Measurements from ENCODE around the gene PAFAH1B1. TPM values are rescaled to one million over a fixed set of nuclear protein-coding genes. Genes with fewer than 3 reads are reported as not detected.
A peak's percentile ranks its signal among the peaks of the same experiment; 100 is the strongest.

Gene PAFAH1B1
- total RNA-seq, 1 donor from 2014 or later = 138 TPM

GRCh38 chr17:2594722-2595599 lies 1.5 kb downstream of the PAFAH1B1 start:
- Mint-ChIP-seq H3K27ac (peak overlapping the region; percentile 89), H3K4me3 (peak overlapping the region; percentile 94), H3K36me3 (ENCODE audit: low read depth) (peaks cover 11% of the 10 kb centered on the region), H3K27me3 (no peaks in the 10 kb centered on the region), H3K4me1 (peaks cover 46% of the 10 kb centered on the region), H3K9me3 (no peaks in the 10 kb centered on the region)
- ChIA-PET CTCF (no interaction called here), POLR2A (interaction anchor here (0.5 to 2.5 kb wide), 5 partner anchors 14 to 1548 kb away, joined by 3 to 13 read pairs (median 4); partner anchors contain the start of genes CYB5D2, METTL16 and ZZEF1)
- intact Hi-C loops (cut with micrococcal nuclease) = loop anchor here (1.0 to 5.0 kb wide), 4 partner anchors 29 to 407 kb away; partner anchors contain the start of genes METTL16 and SGSM2
- ATAC-seq (ENCODE audit: low read depth) (no peak), DNase-seq (no peak)
- TF ChIP-seq, protein P1, sequence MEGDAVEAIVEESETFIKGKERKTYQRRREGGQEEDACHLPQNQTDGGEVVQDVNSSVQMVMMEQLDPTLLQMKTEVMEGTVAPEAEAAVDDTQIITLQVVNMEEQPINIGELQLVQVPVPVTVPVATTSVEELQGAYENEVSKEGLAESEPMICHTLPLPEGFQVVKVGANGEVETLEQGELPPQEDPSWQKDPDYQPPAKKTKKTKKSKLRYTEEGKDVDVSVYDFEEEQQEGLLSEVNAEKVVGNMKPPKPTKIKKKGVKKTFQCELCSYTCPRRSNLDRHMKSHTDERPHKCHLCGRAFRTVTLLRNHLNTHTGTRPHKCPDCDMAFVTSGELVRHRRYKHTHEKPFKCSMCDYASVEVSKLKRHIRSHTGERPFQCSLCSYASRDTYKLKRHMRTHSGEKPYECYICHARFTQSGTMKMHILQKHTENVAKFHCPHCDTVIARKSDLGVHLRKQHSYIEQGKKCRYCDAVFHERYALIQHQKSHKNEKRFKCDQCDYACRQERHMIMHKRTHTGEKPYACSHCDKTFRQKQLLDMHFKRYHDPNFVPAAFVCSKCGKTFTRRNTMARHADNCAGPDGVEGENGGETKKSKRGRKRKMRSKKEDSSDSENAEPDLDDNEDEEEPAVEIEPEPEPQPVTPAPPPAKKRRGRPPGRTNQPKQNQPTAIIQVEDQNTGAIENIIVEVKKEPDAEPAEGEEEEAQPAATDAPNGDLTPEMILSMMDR (IDR thresholded peaks at IDR 0.05) = no peak

DNA sequence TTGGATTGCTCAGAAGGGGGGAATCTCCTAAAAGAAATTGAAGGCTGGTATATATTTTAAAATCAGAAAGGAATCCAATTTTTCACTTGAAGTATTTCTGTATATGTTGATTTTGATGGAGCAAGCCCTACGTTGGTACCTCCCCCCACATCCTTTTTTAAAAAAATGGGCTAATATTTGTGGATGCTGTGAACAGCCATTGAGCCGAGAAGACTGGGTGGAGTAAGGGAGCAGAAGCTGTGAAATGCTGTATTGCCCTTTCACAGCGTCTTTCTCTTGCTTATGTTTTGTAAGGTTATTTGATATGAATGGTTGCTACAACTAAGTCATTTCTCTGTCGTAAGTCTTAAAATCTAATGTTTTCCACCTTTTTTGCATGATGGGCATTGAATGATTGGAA lies 2.3 kb downstream of the PAFAH1B1 start:
- intact Hi-C loops (cut with micrococcal nuclease) = no loop called here
- no peak overlapping the region for H3K27ac Mint-ChIP-seq
- ChIA-PET POLR2A (interaction anchor here (0.5 to 0.7 kb wide), 3 partner anchors 13 to 1547 kb away, joined by 3 to 9 read pairs (median 4); partner anchors contain the start of genes CYB5D2 and ZZEF1), CTCF (no interaction called here)
- no peaks in the 10 kb centered on the region for H3K9me3 Mint-ChIP-seq
- H3K36me3 Mint-ChIP-seq (ENCODE audit: low read depth) = peaks cover 11% of the 10 kb centered on the region
- H3K27me3 Mint-ChIP-seq = no peaks in the 10 kb centered on the region
- TF ChIP-seq, protein P1 (IDR thresholded peaks at IDR 0.05) = no peak
- ATAC-seq (ENCODE audit: low read depth) = no peak
- peaks cover 49% of the 10 kb centered on the region for H3K4me1 Mint-ChIP-seq
- H3K4me3 Mint-ChIP-seq = peak overlapping the region; percentile 94
- DNase-seq = no peak

GRCh38 chr17:2598166-2598565 lies 4.7 kb downstream of the PAFAH1B1 start:
- POLR2A ChIA-PET = no interaction called here
- no peak for ATAC-seq (ENCODE audit: low read depth)
- CTCF ChIA-PET = no interaction called here
- H3K27ac Mint-ChIP-seq = no peak overlapping the region
- H3K27me3 Mint-ChIP-seq = no peaks in the 10 kb centered on the region
- intact Hi-C loops (cut with micrococcal nuclease) = no loop called here
- no peak for DNase-seq
- no peaks in the 10 kb centered on the region for H3K9me3 Mint-ChIP-seq
- TF ChIP-seq, protein P1 (IDR thresholded peaks at IDR 0.05) = no peak
- H3K4me1 Mint-ChIP-seq = peaks cover 62% of the 10 kb centered on the region
- peaks cover 15% of the 10 kb centered on the region for H3K36me3 Mint-ChIP-seq (ENCODE audit: low read depth)
- no peak overlapping the region for H3K4me3 Mint-ChIP-seq

DNA sequence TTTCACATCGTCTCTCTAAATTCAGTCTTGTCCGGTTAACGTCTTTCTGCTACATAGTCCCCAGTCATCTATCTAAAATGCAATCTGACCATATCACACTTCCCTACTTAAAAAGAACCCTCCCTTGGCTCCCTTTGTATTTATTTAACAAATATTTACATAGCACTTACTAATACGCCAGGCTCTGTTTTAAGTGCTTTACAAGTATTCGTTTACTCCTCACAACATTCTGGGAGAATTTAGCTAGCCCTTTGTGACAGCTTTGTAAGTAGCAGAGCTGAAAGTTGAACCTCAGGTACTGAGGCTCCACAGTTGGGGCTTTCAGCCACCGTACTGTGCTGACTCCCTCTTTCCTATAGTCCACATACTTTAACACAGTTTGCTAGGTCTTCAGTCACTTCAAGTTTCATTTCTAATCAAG lies 9.2 kb downstream of the PAFAH1B1 start:
- Mint-ChIP-seq H3K27ac (no peak overlapping the region), H3K36me3 (ENCODE audit: low read depth) (peaks cover 31% of the 10 kb centered on the region), H3K9me3 (no peaks in the 10 kb centered on the region), H3K4me3 (no peak overlapping the region), H3K4me1 (peaks cover 55% of the 10 kb centered on the region), H3K27me3 (no peaks in the 10 kb centered on the region)
- TF ChIP-seq, protein P1 (IDR thresholded peaks at IDR 0.05) = no peak
- ATAC-seq (ENCODE audit: low read depth) (no peak), DNase-seq (no peak)
- intact Hi-C loops (cut with micrococcal nuclease) = no loop called here
- POLR2A ChIA-PET = no interaction called here
- CTCF ChIA-PET = no interaction called here

DNA sequence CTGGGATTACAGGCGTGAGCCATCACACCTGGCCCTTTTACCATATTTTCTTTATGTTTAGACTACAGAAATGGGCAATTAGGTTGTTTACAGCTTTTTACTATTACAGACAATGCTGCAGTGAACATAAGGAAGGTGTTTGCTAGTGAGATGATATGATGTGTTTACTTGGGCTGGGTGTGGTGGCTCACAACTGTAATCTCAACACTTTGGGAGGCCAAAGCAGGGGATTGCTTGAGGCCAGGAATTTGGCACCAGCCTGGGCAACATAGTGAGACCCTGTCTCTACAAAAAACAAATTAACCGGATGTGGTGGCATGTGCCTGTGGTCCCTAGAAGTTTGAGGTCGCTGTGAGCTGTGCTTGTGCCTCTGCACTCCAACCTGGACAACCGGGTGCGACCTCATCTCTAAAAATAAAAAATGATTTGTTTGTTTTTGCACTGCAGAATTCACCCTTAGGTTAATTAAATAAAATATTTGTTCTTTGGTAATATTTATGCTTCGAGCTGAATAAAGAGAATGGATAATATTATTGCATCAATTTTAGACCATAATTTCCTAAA lies 15.0 kb downstream of the PAFAH1B1 start:
- no peak overlapping the region for H3K27ac Mint-ChIP-seq
- DNase-seq = no peak
- peaks cover 20% of the 10 kb centered on the region for H3K36me3 Mint-ChIP-seq (ENCODE audit: low read depth)
- H3K4me3 Mint-ChIP-seq = no peak overlapping the region
- peaks cover 56% of the 10 kb centered on the region for H3K4me1 Mint-ChIP-seq
- no peak for ATAC-seq (ENCODE audit: low read depth)
- POLR2A ChIA-PET = no interaction called here
- CTCF ChIA-PET = no interaction called here
- H3K27me3 Mint-ChIP-seq = no peaks in the 10 kb centered on the region
- intact Hi-C loops (cut with micrococcal nuclease) = no loop called here
- TF ChIP-seq, protein P1 (IDR thresholded peaks at IDR 0.05) = no peak
- H3K9me3 Mint-ChIP-seq = no peaks in the 10 kb centered on the region

Measured in activated B cell treated with CpG ODN at 0.5 μM for 24 hours (primary cell).